ENCODE measurements around the gene RRAGB.

RRAGB gene

GRCh38 chrX:55777596-55777995 lies 60.0 kb downstream of the RRAGB start:
- DNase-seq, result no peak

GRCh38 chrX:55778322-55778721 lies 60.8 kb downstream of the RRAGB start:
- DNase-seq, result no peak

- no peak for DNase-seq
These were observed 66.2 kb downstream of the RRAGB start for GRCh38 chrX:55783723-55784122.

GRCh38 chrX:55787063-55787462 lies 69.5 kb downstream of the RRAGB start:
- DNase-seq, result no peak

GRCh38 chrX:55787727-55788126 lies 70.2 kb downstream of the RRAGB start:
- no peak for DNase-seq

- DNase-seq, result no peak
These were observed 76.9 kb downstream of the RRAGB start for GRCh38 chrX:55794405-55794804.

GRCh38 chrX:55796496-55796895 lies 78.9 kb downstream of the RRAGB start:
- no peak for DNase-seq

GRCh38 chrX:55801811-55802210 lies 84.3 kb downstream of the RRAGB start:
- DNase-seq, result no peak

Data from activated naive CD4-positive, alpha-beta T cell treated with Interleukin-2 at 50 U/mL for 16 hours (primary cell).